ENCODE measurements around the gene AP4B1.
A peak's percentile ranks its signal among the peaks of the same experiment; 100 is the strongest.
"Not testable (repeated sequence)": the region's sequence is repeated elsewhere in the genome, so short reads cannot be mapped to it uniquely, and the experiment has no call there.

Gene AP4B1

GRCh38 chr1:113904674-113905434 lies at the start of gene AP4B1, which contains the start of gene DCLRE1B:
AP4B1 (minus strand) TSS chr1:113904799; CDS start chr1:113904717, 82 bp downstream.
DCLRE1B (plus strand) TSS chr1:113905326; CDS start chr1:113905587, 261 bp downstream.
- peak; percentile 95 to 96 for DNase-seq (ENCODE audit: low read depth in 2 of 2)

DNA sequence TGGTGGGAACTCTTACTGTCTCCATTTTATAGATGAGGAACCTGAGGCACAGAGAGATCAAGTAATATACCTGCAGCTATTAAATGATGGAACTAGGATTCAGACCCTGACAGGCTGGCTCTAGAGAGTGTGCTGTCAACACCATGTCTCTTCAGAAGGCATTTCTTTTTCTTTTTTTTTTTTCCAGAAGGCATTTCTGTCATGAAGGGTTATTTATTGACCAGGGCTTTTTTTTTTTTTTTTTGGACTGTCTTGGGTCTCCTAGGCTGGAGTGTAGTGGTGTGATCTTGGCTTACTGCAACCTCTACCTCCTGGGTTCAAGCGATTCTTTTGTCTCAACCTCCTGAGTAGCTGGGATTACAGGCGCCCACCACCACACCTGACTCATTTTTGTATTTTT lies 47.1 kb upstream of the AP4B1 start:
- no peak for DNase-seq (ENCODE audit: low read depth in 2 of 2)

DNA sequence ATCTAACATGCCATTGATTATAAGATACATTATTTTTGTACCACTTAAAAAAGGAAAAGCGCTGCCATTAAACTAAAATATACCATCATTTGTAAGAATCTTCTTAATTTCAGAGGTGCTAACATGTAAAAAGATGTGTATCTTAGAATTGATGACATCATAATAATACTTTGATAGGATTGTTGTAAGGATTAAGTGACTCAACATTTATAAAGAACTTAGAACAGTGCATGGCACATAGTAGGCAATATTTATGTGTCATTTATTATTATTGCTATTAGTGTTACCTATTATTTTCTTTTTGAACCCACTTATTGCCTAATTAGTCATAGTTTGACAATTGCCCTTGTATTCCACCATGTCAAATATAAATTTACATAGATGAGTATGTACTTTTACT lies 46.3 kb upstream of the AP4B1 start:
- no peak for DNase-seq (ENCODE audit: low read depth in 2 of 2)

DNA sequence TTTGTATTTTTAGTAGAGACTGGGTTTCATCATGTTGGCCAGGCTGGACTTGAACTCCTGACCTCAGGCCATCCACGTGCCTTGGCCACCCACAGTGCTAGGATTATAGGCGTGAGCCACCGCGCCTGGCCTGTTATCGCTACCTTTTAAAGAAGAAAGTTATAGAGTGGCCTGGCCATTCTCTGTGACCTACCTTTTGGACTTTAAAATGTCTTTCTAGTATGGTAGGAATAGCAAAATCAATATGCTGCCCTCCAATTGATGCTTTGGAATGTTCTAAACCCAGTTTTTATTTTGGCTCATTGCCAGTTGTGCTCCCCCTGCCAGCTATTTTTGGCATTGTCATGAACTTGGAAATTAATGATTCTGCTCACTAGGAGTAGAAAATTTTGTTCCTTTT lies 44.4 kb upstream of the AP4B1 start:
- no peak for DNase-seq (ENCODE audit: low read depth in 2 of 2)

DNA sequence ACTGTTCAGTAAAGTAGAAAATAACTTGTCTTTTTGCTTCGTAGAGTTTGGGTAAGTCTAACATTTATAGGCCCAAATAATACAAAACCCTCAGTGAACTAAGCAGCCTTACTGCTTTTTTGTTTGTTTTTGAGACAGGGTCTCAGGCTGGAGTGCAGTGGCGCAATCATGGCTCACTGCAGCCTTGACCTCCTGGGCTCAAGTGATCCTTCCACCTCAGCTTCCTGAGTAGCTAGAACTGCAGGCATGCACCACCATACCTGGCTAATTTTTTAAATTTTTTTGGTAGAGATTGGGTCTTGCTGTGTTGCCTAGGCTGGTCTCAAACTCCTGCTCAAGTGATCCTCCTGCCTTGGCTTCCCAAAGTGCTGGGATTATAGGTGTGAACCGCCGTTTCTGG lies 43.6 kb upstream of the AP4B1 start:
- not testable (repeated sequence) for DNase-seq (ENCODE audit: low read depth in 2 of 2)

- no peak for DNase-seq (ENCODE audit: low read depth in 2 of 2)
These were observed 42.9 kb upstream of the AP4B1 start for GRCh38 chr1:113947388-113948107.

- DNase-seq (ENCODE audit: low read depth in 2 of 2), result no peak
These were observed 42.2 kb upstream of the AP4B1 start for GRCh38 chr1:113946678-113947387.

GRCh38 chr1:113946112-113946511 lies 41.5 kb upstream of the AP4B1 start:
- DNase-seq (ENCODE audit: low read depth in 2 of 2), result no peak

DNA sequence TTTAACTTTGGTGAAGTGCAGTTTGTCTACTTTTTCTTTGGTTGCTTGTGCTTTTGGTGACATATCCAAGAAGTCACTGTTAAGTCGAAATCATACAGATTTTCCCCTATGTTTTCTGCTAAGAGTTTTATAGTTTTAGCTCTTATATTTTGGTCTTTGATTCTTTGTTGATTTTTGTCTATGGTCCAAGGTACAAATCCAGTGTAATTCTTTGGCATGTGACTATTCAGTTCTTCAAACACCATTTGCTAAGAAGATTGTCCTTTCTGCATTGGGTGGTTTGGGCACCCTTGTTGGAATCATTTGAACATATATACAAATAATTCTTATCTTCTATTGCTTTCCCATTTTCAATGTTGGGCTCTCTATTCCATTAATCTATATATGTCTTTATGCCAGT lies 40.7 kb upstream of the AP4B1 start:
- DNase-seq (ENCODE audit: low read depth in 2 of 2), result no peak

DNA sequence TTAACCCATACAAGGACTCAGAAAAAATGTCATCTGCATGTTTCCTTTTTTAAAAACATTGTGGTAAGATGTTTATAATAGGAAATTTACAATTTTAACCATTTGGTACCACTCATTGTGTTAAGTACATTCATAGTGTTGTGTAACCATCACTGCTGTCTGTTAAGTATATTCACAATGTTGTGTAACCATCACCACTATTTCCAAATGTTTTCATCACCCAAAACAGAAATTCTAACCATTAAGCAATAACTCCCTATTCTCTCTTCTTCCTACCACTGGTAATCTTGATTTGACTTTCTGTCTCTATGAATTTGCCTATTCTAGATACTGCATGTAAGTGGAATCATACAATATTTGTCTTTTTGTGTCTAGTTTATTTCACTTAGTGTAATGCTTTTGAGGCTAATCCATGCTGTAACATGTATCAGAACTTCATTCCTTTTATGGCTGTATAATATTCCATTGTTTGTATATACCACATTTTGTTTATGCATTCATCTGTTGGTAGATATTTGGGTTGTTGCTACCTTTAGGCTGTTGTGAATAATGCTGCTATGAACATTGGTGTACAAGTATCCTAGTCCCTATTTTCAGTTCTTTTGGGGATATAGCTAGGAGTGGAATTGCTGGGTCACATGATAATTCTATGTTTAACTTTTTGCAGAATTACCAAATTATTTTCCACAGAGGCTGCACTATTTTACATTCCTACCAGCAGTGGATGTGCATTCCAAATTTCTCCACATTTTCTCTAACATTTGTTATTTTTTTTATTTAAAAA lies 38.6 kb upstream of the AP4B1 start:
- DNase-seq (ENCODE audit: low read depth in 2 of 2), result no peak

GRCh38 chr1:113942527-113942926 lies 37.9 kb upstream of the AP4B1 start:
- DNase-seq (ENCODE audit: low read depth in 2 of 2), result no peak

- DNase-seq (ENCODE audit: low read depth in 2 of 2), result no peak
These were observed 36.6 kb upstream of the AP4B1 start for GRCh38 chr1:113941245-113941559.

DNA sequence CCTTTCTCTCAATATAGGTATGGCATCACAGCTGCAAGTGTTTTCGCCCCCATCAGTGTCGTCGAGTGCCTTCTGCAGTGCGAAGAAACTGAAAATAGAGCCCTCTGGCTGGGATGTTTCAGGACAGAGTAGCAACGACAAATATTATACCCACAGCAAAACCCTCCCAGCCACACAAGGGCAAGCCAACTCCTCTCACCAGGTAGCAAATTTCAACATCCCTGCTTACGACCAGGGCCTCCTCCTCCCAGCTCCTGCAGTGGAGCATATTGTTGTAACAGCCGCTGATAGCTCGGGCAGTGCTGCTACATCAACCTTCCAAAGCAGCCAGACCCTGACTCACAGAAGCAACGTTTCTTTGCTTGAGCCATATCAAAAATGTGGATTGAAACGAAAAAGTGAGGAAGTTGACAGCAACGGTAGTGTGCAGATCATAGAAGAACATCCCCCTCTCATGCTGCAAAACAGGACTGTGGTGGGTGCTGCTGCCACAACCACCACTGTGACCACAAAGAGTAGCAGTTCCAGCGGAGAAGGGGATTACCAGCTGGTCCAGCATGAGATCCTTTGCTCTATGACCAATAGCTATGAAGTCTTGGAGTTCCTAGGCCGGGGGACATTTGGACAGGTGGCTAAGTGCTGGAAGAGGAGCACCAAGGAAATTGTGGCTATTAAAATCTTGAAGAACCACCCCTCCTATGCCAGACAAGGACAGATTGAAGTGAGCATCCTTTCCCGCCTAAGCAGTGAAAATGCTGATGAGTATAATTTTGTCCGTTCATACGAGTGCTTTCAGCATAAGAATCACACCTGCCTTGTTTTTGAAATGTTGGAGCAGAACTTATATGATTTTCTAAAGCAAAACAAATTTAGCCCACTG lies 36.0 kb upstream of the AP4B1 start:
- DNase-seq (ENCODE audit: low read depth in 2 of 2), result peak in 1 of 2 donors; percentile 15

DNA sequence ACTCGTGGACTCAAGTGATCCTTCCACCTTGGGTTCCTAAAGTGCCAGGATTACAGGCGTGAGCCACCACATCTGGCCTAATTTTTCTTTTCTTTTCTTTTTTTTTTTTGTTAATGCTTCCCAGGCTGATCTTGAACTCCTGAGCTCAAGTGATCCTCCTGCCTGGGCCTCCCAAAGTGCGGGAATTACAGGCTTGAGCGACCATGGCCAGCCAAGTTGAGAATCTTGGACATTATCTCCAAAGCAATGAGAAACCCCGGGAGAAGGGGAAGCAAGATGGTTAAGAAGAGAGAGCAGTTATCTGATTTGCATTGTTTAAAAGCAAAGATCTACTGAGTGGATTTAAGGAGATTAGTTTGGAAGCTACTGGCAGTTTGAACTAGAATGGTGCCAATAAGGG lies 33.6 kb upstream of the AP4B1 start:
- DNase-seq (ENCODE audit: low read depth in 2 of 2), result no peak

- DNase-seq (ENCODE audit: low read depth in 2 of 2), result no peak
These were observed 32.5 kb upstream of the AP4B1 start for GRCh38 chr1:113937146-113937545.

DNA sequence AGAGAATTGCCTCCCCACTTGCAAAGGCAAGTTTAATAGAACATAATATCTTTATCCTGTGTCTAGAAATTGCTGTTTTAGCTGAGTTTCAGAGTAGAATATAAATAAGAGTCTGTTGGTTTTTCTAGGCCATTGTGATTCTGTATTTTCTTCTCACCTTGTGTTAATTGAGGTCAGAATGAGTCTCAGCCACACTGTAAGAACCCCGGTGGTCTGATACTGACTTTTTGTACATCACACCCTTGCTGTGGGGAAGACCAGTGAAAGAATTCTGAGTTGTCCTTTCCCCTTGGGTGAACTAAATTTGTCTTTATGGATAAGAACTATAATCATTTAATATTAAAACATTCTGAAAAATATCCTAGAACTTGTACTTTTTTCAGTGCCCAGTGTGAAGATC lies 31.4 kb upstream of the AP4B1 start:
- no peak for DNase-seq (ENCODE audit: low read depth in 2 of 2)

- DNase-seq (ENCODE audit: low read depth in 2 of 2), result no peak
These were observed 30.6 kb upstream of the AP4B1 start for GRCh38 chr1:113935176-113935575.

GRCh38 chr1:113934511-113935055 lies 30.0 kb upstream of the AP4B1 start:
- no peak for DNase-seq (ENCODE audit: low read depth in 2 of 2)

DNA sequence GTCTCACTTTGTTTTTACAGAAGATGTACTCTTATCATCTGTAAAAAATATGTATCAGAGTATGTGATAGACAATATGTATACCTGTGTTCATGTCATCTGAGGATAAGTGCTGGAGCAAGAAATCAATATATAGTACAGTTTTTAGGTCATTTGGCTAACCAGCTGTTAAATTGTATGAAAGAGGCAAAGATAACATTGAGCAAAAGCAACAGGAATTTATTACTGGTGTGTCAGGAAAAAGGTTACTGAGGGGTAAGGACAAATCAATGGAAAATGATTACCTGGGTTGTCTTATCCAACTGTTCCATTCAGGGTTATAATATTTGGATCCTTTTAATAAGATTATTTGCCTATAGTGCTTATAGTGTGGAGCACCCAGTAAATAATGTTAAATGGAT lies 29.4 kb upstream of the AP4B1 start:
- no peak for DNase-seq (ENCODE audit: low read depth in 2 of 2)

- DNase-seq (ENCODE audit: low read depth in 2 of 2), result no peak
These were observed 26.9 kb upstream of the AP4B1 start for GRCh38 chr1:113931451-113931851.
